Measurements from ENCODE around the gene KLHL5.

Gene KLHL5

DNA sequence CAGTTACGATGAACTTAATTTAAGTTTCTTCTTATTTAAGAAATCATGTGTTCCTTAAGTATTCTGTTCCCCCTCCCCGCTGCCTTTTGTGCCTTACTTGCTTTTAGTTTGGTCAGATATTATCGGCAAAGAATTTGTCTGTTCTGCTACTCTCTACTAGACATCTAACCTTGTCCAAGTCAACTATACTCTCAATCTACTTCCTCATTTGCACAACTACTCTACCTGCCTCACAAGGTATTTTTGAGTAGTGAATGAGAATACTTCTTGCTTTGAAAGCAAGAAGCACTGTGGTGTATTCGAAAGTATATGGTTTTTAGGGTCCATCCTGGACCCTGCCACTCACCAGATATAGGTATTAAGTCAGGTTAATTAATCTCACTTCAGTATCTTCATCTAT, 8.0 kb upstream of the KLHL5 start:
- no peak for DNase-seq (ENCODE audit: low read depth, low spot score)
- Histone ChIP-seq H3K27me3 (ENCODE audit: insufficient read depth, insufficient read length) (no peaks in the 10 kb centered on the region), H3K9ac (ENCODE audit: insufficient read length, low read depth) (no peak overlapping the region), H3K4me3 (ENCODE audit: insufficient read length, low read depth) (no peak overlapping the region), H3K9me3 (ENCODE audit: insufficient read depth, low read length) (no peaks in the 10 kb centered on the region), H3K4me1 (ENCODE audit: insufficient read depth, insufficient read length) (no peaks in the 10 kb centered on the region), H3K36me3 (ENCODE audit: insufficient read depth, insufficient read length, low read length) (no peaks in the 10 kb centered on the region)
- TF ChIP-seq SUZ12 (IDR thresholded peaks at IDR 0.05; ENCODE audit: extremely low read depth, insufficient read depth, insufficient read length): no peak
- TF ChIP-seq ZNF274 (IDR thresholded peaks at IDR 0.05; ENCODE audit: low read depth, low read length): no peak
- no peak for TF ChIP-seq YY1 (IDR thresholded peaks at IDR 0.05; ENCODE audit: insufficient read depth, insufficient read length)

DNA sequence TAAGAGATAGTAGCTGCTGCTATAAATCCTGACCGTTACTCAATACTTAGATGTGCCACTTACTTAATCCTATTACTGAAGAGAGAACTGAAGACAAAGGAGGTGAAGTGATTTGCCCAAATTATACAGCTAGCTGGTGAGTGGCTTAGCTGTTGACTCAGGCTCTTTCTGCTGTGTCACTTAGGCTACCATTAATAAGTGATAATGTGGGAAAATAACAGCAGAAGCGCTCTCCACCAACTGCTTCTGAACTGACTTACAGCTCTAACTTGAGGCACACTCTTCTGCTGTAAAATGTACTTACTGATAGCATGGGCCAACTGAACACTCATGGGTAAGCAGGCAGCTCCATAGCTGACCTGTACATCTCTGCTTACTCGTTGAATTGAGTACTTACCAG, 7.5 kb upstream of the KLHL5 start:
- Histone ChIP-seq H3K4me1 (ENCODE audit: insufficient read depth, insufficient read length) (no peaks in the 10 kb centered on the region), H3K9ac (ENCODE audit: insufficient read length, low read depth) (no peak overlapping the region), H3K27me3 (ENCODE audit: insufficient read depth, insufficient read length) (no peaks in the 10 kb centered on the region), H3K36me3 (ENCODE audit: insufficient read depth, insufficient read length, low read length) (no peaks in the 10 kb centered on the region), H3K9me3 (ENCODE audit: insufficient read depth, low read length) (no peaks in the 10 kb centered on the region), H3K4me3 (ENCODE audit: insufficient read length, low read depth) (no peak overlapping the region)
- no peak for DNase-seq (ENCODE audit: low read depth, low spot score)
- TF ChIP-seq SUZ12 (IDR thresholded peaks at IDR 0.05; ENCODE audit: extremely low read depth, insufficient read depth, insufficient read length): no peak
- TF ChIP-seq ZNF274 (IDR thresholded peaks at IDR 0.05; ENCODE audit: low read depth, low read length): no peak
- TF ChIP-seq YY1 (IDR thresholded peaks at IDR 0.05; ENCODE audit: insufficient read depth, insufficient read length): no peak

DNA sequence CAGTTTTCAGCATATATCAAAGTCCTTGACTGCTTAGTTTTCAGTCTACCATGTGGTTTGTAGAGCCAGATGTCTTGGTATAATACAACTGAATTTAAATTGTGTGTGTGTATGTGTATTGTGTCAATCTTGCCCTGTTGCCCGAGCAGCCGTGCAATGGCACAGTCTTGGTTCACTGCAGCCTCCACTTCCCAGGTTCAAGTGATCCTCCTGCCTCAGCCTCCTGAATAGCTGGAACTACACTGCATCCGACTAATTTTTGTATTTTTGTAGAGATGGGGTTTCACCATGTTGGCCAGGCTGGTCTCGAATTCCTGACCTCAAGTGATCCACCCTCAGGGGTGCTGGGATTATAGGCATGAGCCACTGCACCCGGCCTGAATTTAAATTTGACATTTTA, 6.0 kb upstream of the KLHL5 start:
- H3K9ac ChIP-seq (ENCODE audit: insufficient read length, low read depth): no peak overlapping the region

DNA sequence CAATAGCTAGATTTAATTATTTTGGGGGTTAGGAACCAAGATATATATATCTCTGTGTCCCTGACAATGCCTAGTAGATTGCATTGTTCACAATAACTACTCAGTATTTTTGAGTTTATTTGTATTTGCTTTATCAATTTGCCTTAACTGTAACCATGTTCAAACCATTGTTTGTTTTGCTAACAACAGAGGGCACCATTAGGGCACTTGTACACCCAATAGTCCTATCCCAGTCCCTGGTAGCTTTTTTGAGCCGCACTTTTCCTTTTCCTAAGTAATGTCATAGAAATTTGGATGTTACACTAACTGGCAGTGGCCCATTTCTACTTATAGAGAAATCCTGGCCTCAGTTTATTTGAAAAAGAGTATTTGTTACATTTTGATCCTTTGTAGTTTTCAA, 575 bp upstream of the KLHL5 start:
- no peaks in the 10 kb centered on the region for H3K9me3 ChIP-seq (ENCODE audit: insufficient read depth, low read length)
- no peaks in the 10 kb centered on the region for H3K4me1 ChIP-seq (ENCODE audit: insufficient read depth, insufficient read length)
- no peak for TF ChIP-seq ZNF274 (IDR thresholded peaks at IDR 0.05; ENCODE audit: low read depth, low read length)
- H3K27me3 ChIP-seq (ENCODE audit: insufficient read depth, insufficient read length): no peaks in the 10 kb centered on the region
- H3K36me3 ChIP-seq (ENCODE audit: insufficient read depth, insufficient read length, low read length): no peaks in the 10 kb centered on the region
- no peak overlapping the region for H3K9ac ChIP-seq (ENCODE audit: insufficient read length, low read depth)
- no peak overlapping the region for H3K4me3 ChIP-seq (ENCODE audit: insufficient read length, low read depth)
- DNase-seq (ENCODE audit: low read depth, low spot score): no peak

More for the DNA sequence above, 6.0 kb upstream of the KLHL5 start:
- Histone ChIP-seq H3K27me3 (ENCODE audit: insufficient read depth, insufficient read length) (no peaks in the 10 kb centered on the region), H3K36me3 (ENCODE audit: insufficient read depth, insufficient read length, low read length) (no peaks in the 10 kb centered on the region), H3K4me3 (ENCODE audit: insufficient read length, low read depth) (no peak overlapping the region), H3K9me3 (ENCODE audit: insufficient read depth, low read length) (no peaks in the 10 kb centered on the region), H3K4me1 (ENCODE audit: insufficient read depth, insufficient read length) (no peaks in the 10 kb centered on the region)
- TF ChIP-seq YY1 (IDR thresholded peaks at IDR 0.05; ENCODE audit: insufficient read depth, insufficient read length) (no peak), SUZ12 (IDR thresholded peaks at IDR 0.05; ENCODE audit: extremely low read depth, insufficient read depth, insufficient read length) (no peak), ZNF274 (IDR thresholded peaks at IDR 0.05; ENCODE audit: low read depth, low read length) (no peak)
- no peak for DNase-seq (ENCODE audit: low read depth, low spot score)

DNA sequence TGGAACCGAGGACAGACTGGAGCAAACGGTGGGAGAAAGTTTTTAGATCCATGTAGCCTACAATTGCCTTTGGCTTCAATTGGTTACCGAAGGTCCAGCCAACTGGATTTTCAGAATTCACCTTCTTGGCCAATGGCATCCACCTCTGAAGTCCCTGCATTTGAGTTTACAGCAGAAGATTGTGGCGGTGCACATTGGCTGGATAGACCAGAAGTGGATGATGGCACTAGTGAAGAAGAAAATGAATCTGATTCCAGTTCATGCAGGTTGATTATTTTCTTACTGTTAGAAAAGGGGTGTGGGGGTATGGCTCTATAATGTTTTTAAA, 702 bp downstream of the KLHL5 start:
- H3K36me3 ChIP-seq (ENCODE audit: insufficient read depth, insufficient read length, low read length): no peaks in the 10 kb centered on the region
- no peak for DNase-seq (ENCODE audit: low read depth, low spot score)
- no peak overlapping the region for H3K4me3 ChIP-seq (ENCODE audit: insufficient read length, low read depth)
- no peak for TF ChIP-seq YY1 (IDR thresholded peaks at IDR 0.05; ENCODE audit: insufficient read depth, insufficient read length)
- no peak for TF ChIP-seq SUZ12 (IDR thresholded peaks at IDR 0.05; ENCODE audit: extremely low read depth, insufficient read depth, insufficient read length)
- TF ChIP-seq ZNF274 (IDR thresholded peaks at IDR 0.05; ENCODE audit: low read depth, low read length): no peak
- H3K9me3 ChIP-seq (ENCODE audit: insufficient read depth, low read length): no peaks in the 10 kb centered on the region
- H3K27me3 ChIP-seq (ENCODE audit: insufficient read depth, insufficient read length): no peaks in the 10 kb centered on the region
- H3K9ac ChIP-seq (ENCODE audit: insufficient read length, low read depth): no peak overlapping the region
- H3K4me1 ChIP-seq (ENCODE audit: insufficient read depth, insufficient read length): no peaks in the 10 kb centered on the region

DNA sequence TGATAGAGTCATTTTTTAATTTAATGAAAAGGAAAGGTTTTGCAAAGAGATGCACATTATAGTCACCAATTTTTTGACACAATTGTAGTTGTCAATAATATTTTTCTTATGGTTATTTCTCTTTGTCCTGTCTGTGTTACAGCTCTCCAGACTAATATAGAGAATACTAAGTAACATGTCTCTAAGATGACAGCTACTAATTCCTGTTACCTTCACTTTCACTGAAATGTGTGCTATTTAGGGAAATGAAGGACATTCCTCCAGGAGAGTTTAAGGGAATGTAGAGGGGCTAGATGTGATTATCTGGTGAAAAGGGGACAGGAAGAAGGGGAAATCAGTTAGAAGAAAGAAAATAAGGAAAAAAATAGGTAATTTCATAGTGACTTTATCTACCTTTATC, 1.4 kb downstream of the KLHL5 start:
- TF ChIP-seq SUZ12 (IDR thresholded peaks at IDR 0.05; ENCODE audit: extremely low read depth, insufficient read depth, insufficient read length): no peak
- Histone ChIP-seq H3K9ac (ENCODE audit: insufficient read length, low read depth) (no peak overlapping the region), H3K9me3 (ENCODE audit: insufficient read depth, low read length) (no peaks in the 10 kb centered on the region), H3K27me3 (ENCODE audit: insufficient read depth, insufficient read length) (no peaks in the 10 kb centered on the region), H3K4me3 (ENCODE audit: insufficient read length, low read depth) (no peak overlapping the region), H3K4me1 (ENCODE audit: insufficient read depth, insufficient read length) (no peaks in the 10 kb centered on the region), H3K36me3 (ENCODE audit: insufficient read depth, insufficient read length, low read length) (no peaks in the 10 kb centered on the region)
- no peak for DNase-seq (ENCODE audit: low read depth, low spot score)

DNA sequence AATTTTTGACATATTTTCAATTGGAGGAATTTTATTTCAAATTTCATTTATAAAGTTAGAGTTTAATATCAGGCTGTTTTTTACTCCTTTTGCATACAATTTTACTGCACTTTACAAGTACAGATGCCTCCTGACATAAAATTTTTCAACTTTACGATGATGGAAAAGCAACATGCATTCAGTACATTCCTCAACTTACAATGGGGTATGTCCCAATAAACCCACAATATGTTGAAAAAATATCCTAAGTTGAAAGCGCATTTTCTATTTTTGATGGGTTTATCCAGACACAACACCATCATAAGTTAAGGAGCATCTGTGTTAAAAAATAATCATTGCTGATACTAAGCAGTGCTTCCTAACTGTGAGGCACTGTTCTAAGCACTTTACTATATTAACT, 4.3 kb downstream of the KLHL5 start:
- no peak for DNase-seq (ENCODE audit: low read depth, low spot score)
- no peak overlapping the region for H3K9ac ChIP-seq (ENCODE audit: insufficient read length, low read depth)
- H3K36me3 ChIP-seq (ENCODE audit: insufficient read depth, insufficient read length, low read length): no peaks in the 10 kb centered on the region
- H3K4me3 ChIP-seq (ENCODE audit: insufficient read length, low read depth): no peak overlapping the region
- H3K27me3 ChIP-seq (ENCODE audit: insufficient read depth, insufficient read length): no peaks in the 10 kb centered on the region
- no peaks in the 10 kb centered on the region for H3K4me1 ChIP-seq (ENCODE audit: insufficient read depth, insufficient read length)
- H3K9me3 ChIP-seq (ENCODE audit: insufficient read depth, low read length): no peaks in the 10 kb centered on the region
- TF ChIP-seq SUZ12 (IDR thresholded peaks at IDR 0.05; ENCODE audit: extremely low read depth, insufficient read depth, insufficient read length) (no peak), YY1 (IDR thresholded peaks at IDR 0.05; ENCODE audit: insufficient read depth, insufficient read length) (no peak), ZNF274 (IDR thresholded peaks at IDR 0.05; ENCODE audit: low read depth, low read length) (no peak)

DNA sequence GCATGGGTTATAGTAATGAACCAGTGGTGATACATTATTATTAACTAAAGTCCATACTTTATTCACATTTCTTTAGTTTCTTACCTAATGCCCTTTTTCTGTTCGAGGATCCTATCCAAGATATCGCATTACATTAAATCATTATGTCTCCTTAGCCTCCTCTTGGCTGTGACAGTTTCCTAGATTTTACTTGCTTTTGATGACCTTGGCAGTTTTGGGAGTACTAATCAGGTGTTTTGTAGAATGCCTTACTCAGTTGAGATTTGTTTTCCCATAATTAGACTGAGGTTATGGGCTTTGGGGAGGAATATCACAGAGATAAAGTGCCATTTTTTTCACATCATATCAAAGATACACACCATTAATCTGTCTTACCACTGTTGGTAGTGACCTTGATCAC, 5.0 kb downstream of the KLHL5 start:
- Histone ChIP-seq H3K4me1 (ENCODE audit: insufficient read depth, insufficient read length) (no peaks in the 10 kb centered on the region), H3K4me3 (ENCODE audit: insufficient read length, low read depth) (no peak overlapping the region), H3K9ac (ENCODE audit: insufficient read length, low read depth) (no peak overlapping the region), H3K36me3 (ENCODE audit: insufficient read depth, insufficient read length, low read length) (no peaks in the 10 kb centered on the region), H3K27me3 (ENCODE audit: insufficient read depth, insufficient read length) (no peaks in the 10 kb centered on the region), H3K9me3 (ENCODE audit: insufficient read depth, low read length) (no peaks in the 10 kb centered on the region)
- TF ChIP-seq YY1 (IDR thresholded peaks at IDR 0.05; ENCODE audit: insufficient read depth, insufficient read length) (no peak), ZNF274 (IDR thresholded peaks at IDR 0.05; ENCODE audit: low read depth, low read length) (no peak), SUZ12 (IDR thresholded peaks at IDR 0.05; ENCODE audit: extremely low read depth, insufficient read depth, insufficient read length) (no peak)
- no peak for DNase-seq (ENCODE audit: low read depth, low spot score)

Data from NT2/D1 (cell line).